Fibroblast of gingiva (primary cell): ENCODE measurements around the gene HSP90AA1.
"Not testable (repeated sequence)": the region's sequence is repeated elsewhere in the genome, so short reads cannot be mapped to it uniquely, and the experiment has no call there.

Source experiments
- DNase-seq: peaks from one replicate; pipeline ENCODE4 v3.0.0-alpha.2; 2011; ENCODE audit warnings: low read depth

The HSP90AA1 gene

DNA sequence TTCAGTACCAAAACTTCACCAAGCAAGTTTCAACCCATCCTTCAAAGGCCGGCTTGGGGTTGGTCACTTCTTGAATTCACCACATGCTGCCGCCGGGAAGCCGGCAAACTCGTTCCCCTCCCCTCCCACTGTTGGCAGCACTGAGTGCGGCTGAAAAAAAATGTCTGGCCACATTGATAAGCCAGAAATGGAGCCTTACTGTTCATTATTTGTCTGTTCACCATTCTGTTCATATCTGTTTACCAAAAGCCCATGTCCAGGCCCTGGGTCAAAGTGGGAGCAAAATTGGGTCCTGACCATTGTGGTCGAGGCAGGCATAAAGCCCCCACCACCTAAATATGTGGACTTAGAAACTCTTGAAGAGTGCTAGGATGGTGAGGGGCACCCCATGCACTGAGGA is 7.3 kb upstream of the HSP90AA1 start:
- DNase-seq = no peak

DNA sequence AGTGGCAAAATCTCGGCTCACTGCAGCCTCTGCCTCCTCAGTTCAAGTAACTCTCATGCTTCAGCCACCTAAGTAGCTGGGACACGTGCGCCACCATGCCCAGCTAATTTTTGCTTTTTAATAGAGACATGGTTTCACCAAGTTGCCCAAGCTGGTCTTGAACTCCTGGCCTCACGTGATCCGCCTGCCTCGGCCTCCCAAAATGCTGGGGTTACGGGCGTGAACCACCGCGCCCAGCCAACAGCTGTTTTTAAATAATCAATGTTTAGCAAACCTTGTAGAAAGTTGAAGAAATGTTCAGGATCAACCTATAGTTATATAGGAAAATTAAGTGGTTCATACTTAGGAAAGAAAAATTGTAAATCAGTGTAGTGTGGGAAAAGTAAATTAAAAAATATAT is 6.0 kb upstream of the HSP90AA1 start:
- DNase-seq = no peak

DNA sequence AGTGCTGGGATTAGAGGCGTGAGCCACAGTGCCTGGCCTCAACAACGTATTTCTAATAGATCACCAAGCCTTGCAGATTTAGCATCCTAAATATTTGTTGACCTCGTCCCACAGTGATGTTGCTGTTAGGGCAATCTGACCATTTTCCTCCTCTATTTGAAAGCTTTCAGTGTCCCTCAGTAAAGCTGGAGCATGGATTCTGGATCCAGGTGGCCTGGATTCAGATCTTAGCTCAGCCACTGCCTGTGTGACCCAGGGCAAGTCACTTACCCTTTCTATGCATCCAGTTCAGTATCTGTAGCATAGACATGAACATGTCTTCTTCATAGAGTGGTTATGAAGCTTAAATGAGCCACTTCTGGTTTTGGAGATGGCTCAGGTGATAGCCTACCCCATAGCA is 3.9 kb upstream of the HSP90AA1 start:
- DNase-seq = no peak

DNA sequence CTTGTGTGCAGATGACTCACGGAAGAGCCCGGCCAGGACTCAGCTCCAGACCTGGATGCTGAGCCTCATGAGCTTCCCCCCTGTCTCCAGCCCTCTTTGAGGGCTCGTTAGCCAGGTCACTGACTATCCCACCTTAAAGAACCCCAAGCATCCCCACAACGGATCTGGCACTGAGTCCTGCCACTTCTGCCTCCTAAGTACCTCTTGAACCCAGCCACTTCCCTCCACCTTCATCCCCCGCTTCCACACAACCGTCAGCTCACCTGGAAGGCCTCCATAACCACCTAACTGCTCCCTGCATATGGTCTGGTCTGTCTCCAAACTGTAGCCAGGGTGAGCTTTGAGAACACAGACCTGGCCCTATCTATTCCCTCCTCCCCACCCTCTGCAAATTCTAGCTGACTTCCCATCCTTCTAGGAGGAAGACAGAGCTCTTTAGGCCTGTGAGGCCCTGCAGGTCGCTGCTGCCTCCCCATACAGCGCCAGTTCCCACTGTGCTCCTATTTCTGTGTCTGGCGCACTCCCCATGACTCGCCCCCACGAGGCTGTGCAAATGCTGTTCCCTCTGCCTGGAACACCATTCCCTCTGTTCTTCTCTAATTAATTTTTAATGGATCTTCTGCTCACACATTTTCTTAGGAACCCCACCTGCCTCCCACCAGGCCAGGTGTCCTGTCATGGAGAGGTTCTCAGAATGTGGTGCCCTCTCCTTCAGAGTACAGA is 2.9 kb upstream of the HSP90AA1 start:
- DNase-seq = no peak

DNA sequence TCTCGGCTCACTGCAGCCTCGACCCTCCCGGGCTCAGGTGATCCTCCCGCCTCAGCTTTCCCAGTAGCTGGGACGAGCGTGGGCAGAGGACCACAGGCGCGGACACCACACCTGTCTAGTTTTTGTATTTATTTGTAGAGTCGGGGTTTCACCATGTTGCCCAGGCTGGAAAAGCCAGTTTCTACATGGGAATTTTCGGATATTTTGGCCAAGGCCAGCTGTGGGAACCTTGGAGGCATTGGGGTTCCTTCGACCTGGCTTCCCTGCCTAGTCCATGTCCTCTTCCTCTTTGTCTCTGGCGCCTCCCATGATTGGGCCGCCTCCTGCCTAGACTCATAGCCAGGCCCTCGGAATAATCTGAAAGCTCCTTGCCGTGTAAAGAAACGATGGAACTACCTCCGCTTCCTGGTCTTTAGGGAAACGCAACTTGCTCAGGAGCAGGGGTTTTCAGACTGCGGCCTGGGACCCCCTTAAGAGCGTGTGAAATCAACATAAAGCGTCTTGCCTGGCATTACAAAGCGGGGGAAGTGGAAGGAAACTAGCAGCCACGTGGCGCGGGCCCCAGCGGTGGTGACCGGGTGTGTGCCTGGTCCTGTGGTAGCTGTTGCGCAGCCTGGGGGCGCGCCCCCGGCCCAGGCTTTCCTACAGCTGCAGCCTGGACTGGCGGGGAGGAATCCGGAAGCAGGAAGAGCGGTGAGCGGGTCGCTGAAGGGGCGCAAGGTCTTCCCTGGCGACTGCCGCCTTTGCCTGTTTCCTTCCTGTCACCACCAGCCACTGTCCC is 1.4 kb upstream of the HSP90AA1 start:
- no peak for DNase-seq

DNA sequence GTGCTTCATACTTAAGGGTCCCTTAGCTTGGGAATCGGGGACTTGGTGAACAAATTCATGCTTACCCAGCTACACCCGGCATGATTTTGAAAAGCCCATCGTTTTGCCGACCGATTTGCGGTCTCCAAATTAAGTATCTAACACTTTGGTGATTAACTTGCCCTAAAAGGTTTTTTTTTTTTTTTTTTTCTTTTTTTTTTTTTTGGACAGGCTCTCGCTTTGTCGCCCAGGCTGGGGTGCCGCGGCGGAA is 843 bp upstream of the HSP90AA1 start:
- DNase-seq = no peak

DNA sequence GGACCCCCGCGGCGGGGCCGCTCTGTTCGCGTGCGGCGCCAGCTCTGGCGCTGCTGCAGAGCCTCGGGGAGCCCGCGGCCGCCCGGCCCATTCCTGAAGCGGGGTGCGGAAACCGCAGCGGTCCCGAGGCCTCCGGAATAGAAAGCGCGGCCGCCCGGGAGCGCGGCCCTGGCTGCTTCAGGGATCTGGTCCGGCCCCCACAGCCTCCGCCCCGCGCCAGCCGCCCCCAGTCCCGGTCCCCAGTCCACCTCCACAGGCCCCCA is 204 bp downstream of the HSP90AA1 start:
- DNase-seq = no peak

DNA sequence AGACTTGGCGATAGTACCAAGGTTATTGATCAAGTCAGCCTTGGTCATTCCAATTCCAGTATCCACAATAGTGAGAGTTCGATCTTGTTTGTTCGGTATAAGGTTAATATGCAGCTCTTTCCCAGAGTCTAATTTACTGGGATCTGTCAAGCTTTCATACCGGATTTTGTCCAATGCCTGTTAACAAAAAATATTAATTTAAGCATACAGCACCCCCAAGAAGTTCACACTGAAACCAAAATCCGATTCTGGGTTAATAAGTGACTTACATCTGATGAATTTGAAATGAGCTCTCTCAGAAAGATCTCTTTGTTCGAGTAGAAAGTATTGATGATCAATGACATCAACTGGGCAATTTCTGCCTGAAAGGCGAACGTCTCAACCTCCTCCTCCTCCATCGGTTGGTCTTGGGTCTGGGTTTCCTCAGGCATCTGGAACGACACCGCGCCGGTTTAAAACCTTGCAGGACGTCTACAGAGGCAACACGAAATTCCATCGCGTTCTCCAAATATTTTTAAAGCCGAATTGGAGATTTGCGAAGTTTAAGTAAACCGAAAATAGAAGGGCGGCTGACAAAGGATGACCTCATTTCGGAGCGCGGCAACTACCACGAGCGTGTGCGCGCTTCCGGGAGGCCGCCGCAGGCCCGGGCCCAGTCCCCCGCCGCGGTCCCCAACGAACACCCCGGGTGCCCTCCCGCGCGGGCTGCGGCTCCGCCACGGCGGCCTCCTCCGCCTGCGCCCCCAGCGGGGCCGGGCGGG is 716 bp downstream of the HSP90AA1 start:
- DNase-seq = peak; percentile 62

DNA sequence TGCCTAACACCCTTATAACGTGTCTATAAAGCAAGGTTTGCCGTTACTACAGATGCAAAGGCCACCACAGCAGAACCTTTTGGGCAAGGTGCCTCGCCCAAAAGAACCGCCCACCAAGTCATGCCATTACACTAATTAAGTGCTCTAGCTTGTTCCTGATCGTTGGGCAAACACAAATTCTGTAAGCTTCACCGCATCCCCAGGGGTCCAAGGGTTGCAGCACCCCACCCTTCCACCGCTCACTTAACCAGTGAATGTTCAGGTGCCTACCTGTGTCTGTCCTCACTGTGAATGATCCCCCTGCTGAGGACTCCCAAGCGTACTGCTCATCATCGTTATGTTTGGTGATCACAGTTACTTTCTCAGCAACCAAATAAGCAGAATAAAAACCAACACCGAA is 1.4 kb downstream of the HSP90AA1 start:
- DNase-seq = no peak

DNA sequence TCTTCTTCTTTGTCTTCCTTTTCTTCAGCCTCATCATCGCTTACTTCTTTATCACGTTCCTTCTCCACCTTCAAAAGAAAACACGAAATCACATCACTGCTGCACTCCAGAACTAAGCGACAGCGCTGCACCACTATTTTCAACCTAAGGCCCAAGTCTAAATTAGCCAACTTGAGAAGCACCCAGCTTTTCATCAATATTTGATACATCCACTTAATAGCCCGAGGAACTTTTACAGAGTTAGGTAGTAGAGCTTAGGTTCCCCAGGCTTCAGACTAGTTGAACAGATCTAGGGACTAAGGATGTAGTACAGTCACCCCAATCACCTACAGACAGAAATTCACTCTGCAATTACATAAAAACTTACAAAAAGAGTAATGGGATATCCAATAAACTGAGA is 1.9 kb downstream of the HSP90AA1 start:
- no peak for DNase-seq

DNA sequence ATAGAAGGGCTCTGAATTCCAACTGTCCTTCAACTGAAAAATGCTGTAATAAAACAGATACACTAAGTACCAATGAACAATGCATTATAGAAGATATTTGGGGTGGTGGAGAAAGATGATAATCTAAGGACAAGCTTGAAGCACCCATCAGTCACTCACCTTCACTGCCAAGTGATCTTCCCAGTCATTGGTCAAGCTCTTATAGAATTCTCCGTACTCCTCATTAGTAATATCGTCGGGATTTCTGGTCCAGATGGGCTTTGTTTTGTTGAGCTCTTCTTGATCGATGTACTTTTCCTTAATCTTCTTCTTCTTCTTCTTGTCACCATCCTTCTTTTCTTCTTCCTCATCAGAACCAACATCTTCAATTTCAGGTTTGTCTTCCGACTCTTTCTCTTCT is 2.3 kb downstream of the HSP90AA1 start:
- DNase-seq = not testable (repeated sequence)

DNA sequence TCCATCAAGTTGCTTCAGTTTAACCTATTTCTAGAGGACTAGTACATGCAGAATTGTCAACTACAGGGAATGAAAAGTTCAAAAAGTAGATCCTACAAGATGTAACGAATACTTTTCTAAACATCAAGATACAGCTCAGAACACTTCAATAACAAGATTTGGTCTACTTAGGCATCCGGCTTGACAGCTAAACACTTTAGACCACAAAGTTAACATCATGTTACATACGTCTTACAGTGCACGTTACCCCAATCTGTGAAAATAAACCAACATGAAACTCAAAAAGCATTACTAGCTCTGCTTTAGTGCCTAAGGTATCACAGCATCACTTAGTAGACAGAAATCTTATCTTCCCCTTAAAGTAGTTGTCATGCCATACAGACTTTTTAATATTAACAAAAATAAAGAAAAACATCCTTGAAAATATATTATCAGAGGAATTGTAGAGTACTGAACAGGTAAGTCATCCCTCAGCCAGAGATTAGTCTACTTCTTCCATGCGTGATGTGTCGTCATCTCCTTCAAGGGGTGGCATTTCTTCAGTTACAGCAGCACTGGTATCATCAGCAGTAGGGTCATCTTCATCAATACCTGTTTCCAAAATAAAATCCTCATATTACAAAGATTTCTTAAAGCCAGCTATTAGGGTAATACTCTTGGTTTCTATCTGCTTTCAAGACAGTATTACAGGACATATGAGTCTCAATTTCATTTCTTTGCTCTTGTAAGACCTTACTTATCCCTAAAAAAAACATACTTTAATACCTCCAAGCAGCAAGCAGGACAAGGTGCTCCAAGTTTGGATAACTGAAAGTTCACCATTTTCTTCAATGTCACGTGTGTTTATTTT is 5.4 kb downstream of the HSP90AA1 start:
- no peak for DNase-seq

DNA sequence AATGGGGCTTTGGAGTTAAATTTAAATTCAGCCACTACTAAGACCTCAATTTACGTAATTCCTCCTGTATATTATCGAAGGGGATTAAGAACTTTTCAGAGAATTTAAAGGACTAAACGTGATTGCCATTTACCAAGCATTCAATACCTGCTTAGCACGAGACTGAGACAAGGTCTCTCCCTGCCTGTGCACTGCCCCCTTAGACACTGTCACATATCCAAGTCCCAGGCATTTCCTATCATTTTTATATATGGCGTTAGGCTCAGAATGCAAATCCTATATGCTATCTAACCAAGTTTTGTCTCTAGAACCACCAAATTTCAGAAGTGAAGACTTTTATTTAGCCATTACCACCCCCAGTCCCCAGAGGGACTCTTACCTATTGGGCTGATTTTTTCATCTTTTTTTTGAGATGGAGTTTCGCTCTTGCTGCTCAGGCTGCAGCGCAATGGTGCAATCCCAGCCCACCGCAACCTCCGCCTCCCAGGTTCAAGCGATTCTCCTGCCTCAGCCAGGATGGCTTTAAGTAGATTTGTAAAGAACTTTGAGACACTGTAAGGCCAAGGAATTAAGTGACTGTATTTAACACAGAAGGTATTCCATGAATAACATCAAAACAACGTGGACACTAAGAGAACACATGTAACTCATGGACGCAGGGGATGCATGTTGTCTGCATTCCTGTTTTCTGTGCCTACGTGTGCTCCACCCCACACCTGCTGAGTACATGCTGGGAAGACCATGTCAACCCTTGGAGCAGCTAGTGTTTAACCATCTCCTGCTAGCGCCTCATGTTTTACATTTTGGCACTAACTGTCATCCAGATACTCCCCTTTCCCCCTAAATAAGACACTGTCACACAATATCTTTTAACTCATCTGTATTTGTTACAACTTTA is 6.4 kb downstream of the HSP90AA1 start:
- no peak for DNase-seq

DNA sequence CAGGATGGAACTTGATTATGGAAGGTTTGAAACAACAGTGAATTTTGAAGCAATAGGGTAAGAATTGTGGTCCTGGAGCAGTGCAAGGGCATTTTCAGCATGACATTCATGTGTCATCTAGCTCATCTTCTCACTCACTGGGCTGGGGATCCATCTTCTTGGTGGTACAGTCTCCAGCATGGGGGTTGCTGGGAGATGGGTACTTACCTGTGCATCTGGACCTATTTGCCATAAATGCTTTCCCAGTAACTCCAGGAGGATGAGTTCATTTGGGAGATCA is 7.2 kb downstream of the HSP90AA1 start:
- DNase-seq = no peak

DNA sequence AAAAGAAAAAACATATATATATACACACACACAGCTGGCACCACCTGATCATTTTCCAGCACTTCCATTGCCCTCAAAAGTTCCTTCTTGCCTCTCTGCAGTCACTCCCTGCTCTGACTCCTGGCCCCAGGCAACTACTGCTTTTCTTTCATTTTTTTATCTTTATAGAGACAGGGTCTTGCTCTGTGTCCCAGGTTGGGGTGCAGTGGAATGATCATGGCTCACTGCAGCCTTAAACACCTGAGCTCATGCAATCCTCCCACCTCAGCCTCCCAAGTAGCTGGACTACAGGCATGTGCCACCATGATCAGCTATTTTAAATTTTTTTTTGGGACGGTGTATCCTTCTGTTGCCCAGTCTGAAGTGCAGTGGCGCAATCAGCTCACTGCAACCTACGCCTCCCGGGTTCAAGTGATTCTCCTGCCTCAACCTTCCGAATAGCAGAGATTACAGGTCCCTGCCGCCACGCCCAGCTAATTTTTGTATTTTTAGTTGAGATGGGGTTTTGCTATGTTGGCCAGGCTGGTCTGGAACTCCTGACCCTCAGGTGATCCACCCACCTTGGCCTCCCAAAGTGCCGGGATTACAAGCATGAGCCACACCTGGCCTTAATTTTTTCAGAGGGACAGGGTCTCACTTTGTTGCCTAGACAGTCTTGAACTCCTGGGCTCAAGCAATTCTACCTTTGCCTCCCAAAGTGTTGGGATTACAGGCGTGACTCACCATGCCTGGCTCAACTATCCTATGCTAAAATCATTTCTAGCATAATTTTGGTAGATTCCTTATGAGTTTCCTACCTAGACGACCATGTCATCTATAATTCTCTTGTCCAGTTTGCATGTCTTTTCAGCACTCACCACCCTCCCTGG is 7.8 kb downstream of the HSP90AA1 start:
- DNase-seq = no peak

DNA sequence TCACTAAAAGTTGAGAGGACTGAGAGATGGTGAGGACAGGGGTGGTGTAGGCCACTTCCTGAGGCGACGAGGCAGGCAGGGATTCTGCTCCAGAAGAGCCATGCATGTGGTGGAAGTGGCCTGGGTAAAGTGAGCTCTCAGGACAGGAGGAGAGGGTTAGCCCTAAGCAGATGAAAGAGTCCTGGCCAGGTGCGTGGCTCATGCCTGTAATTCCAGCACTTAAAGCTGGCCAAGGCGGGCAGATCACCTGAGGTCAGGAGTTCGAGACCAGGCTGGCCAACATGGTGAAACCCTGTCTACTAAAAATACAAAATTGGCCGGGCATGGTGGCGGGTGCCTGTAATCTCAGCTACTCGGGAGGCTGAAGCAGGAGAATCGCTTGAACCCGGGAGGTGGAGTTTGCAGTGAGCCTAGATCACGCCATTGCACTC is 8.5 kb downstream of the HSP90AA1 start:
- DNase-seq = not testable (repeated sequence)

DNA sequence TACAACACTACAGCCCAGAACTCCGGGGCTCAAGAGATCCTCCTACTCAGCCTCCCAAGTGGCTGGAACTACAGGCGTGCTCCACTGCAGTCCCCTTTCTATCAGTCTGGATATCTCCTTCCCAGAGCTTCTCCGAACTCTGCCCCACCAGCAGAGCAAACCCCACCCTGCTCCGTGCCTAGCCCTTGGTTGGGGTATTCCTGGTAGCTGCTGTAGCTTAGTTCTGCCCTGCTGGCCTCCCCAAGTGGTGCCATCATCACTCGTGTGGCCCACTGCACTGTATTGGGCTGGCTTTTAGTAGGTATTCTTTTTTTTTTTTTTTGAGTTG is 9.5 kb downstream of the HSP90AA1 start:
- DNase-seq = no peak

DNA sequence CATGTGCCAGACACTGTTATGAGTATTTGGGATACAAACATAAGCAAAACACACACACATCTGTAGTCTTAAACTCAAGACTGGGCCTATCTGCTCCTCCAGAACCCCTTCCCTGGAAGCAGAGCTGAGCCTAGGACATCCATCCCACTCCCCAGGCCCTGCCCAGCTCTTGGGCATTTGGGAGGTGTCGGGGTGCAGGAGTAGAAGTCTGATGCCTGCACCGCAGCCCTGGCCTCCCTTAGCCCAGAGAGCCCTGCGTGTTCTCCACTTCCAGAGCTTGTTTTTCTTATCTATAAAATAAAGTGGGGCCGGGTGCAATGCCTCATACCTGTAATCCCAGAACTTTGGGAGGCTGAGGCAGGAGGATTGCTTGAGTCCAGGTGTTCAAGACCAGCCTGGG is 11.7 kb downstream of the HSP90AA1 start:
- DNase-seq = no peak

DNA sequence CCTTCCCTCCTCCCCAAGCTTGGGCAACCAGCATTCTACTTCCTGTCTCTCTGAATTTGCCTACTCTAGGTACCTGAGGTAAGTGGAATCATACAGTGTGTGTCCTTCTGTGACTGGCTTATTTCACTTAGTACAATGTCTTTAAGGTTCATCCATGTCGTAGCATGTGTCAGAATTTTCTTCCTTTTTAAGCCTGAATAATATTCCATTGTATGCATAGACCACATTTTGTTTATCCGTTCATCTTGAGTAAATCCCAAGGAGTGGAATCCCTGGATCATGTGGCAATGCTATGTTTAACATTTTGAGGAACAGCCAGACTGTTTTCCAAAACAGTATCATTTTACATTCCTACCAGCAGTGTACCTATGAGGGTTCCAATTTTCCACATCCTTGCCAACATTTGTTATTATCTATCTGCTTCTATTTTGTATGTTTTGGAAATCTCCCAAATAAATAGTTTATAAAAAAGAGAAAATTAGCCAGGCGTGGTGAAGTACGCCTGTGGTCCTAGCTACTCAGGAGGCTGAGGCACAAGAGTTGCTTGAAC is 12.4 kb downstream of the HSP90AA1 start:
- peak; percentile 51 for DNase-seq

DNA sequence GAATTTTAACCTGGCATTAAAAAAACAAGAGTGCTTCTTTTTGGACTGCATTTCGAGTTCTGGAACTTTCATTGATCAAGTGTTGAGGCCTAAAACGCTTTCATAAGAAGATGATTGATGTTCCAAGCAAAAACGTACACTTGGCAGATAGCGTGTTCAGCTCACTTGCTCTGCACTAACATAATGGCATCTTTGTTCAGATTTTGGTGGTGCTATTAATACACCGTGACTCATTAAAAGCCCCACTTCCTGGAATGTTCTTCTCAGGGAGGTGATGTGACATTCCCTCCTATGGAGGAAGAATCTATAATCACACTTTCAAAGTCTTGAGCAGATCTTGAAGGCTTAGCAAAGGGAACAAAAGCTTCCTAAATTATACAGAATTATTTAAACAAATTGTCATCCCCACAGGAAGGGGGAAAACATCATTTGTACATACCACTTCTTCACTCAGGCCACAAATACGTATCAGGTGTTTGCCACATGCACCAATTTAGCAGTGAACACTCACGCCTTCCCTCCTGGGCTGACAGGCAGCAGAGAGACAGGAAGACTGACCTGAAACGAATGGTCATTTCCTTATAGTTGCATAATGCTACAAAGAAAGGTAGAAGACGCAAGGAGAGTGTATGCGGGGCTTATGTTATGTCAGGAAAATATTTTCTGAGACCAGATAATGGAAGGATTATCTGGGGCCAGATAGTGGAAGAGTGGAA is 15.4 kb downstream of the HSP90AA1 start:
- DNase-seq = no peak
